Ishikawa (cell line): ENCODE results near the gene MOK.

Experiments
- CEBPB ChIP-seq: IDR thresholded peaks from 2 replicates; pipeline ENCODE4 v1.6.1; 2012
- CREB1 ChIP-seq: IDR thresholded peaks from 2 replicates; pipeline ENCODE4 v1.6.1; 2012; ENCODE audit warnings: low read depth
- EGR1 ChIP-seq: IDR thresholded peaks from 2 replicates; pipeline ENCODE4 v1.6.1; 2012
- EP300 ChIP-seq: IDR thresholded peaks from 2 replicates; pipeline ENCODE4 v1.6.1; 2012; ENCODE audit warnings: borderline replicate concordance
- FOXM1 ChIP-seq: IDR thresholded peaks from 2 replicates; pipeline ENCODE4 v1.6.1; 2012; ENCODE audit warnings: low read depth, borderline replicate concordance
- MAX ChIP-seq: IDR thresholded peaks from 2 replicates; pipeline ENCODE4 v1.6.1; 2012
- NFIC ChIP-seq: IDR thresholded peaks from 2 replicates; pipeline ENCODE4 v1.6.1; 2012
- RAD21 ChIP-seq: IDR thresholded peaks from 2 replicates; pipeline ENCODE4 v1.6.1; 2012; ENCODE audit warnings: low read depth
- REST ChIP-seq: IDR thresholded peaks from 2 replicates; pipeline ENCODE4 v1.6.1; 2012; ENCODE audit warnings: low read depth, mild to moderate bottlenecking
- TAF1 ChIP-seq: IDR thresholded peaks from 2 replicates; pipeline ENCODE4 v1.6.1; 2012; ENCODE audit warnings: low read depth, mild to moderate bottlenecking
- TCF12 ChIP-seq: IDR thresholded peaks from 2 replicates; pipeline ENCODE4 v1.6.1; 2012; ENCODE audit warnings: low read depth
- TEAD4 ChIP-seq: IDR thresholded peaks from 2 replicates; pipeline ENCODE4 v1.6.1; 2012
- USF1 ChIP-seq: IDR thresholded peaks from 2 replicates; pipeline ENCODE4 v1.6.1; 2012
- YY1 ChIP-seq: IDR thresholded peaks from 2 replicates; pipeline ENCODE4 v1.6.1; 2012; ENCODE audit warnings: low read depth
- ZBTB7A ChIP-seq: IDR thresholded peaks from 2 replicates; pipeline ENCODE4 v1.6.1; 2012; ENCODE audit warnings: low read depth

MOK gene

GRCh38 chr14:102333795-102334705 is 29.1 kb upstream of the MOK start:
- no peak for TF ChIP-seq TAF1
- TF ChIP-seq USF1, result no peak
- TF ChIP-seq ZBTB7A, result no peak
- no peak for TF ChIP-seq YY1
- no peak for TF ChIP-seq CEBPB
- TF ChIP-seq EGR1, result no peak
- no peak for TF ChIP-seq REST
- no peak for TF ChIP-seq CREB1
- TF ChIP-seq RAD21, result no peak
- TF ChIP-seq TEAD4, result no peak
- TF ChIP-seq MAX, result no peak
- TF ChIP-seq FOXM1, result no peak

GRCh38 chr14:102333390-102333789 is 28.4 kb upstream of the MOK start:
- no peak for TF ChIP-seq MAX
- TF ChIP-seq REST, result no peak
- no peak for TF ChIP-seq USF1
- no peak for TF ChIP-seq TAF1
- no peak for TF ChIP-seq EGR1
- no peak for TF ChIP-seq EP300
- no peak for TF ChIP-seq CREB1
- TF ChIP-seq TCF12, result no peak
- TF ChIP-seq TEAD4, result no peak
- no peak for TF ChIP-seq RAD21
- no peak for TF ChIP-seq YY1
- TF ChIP-seq CEBPB, result no peak

- TF ChIP-seq NFIC (no peak), TEAD4 (no peak)
Observed at GRCh38 chr14:102330806-102331205, 25.8 kb upstream of the MOK start.

GRCh38 chr14:102326583-102326982 is 21.6 kb upstream of the MOK start:
- TF ChIP-seq REST (no peak), CREB1 (no peak), TEAD4 (no peak), NFIC (no peak), TAF1 (no peak), RAD21 (no peak), TCF12 (no peak), ZBTB7A (no peak), CEBPB (no peak), FOXM1 (no peak), EP300 (no peak)
